ENCODE data around the gene PDS5B.

GRCh38 chr13:32589471-32589870 lies 3.2 kb downstream of the PDS5B start:
- TF ChIP-seq EP300 (IDR thresholded peaks at IDR 0.05) = no peak
- TF ChIP-seq CTCF (IDR thresholded peaks at IDR 0.05) = no peak
- TF ChIP-seq POLR2A (IDR thresholded peaks at IDR 0.05) = no peak
- no peak for TF ChIP-seq POLR2AphosphoS5 (IDR thresholded peaks at IDR 0.05)
